RWPE1 (cell line): Measurements from ENCODE around the gene MEIOB.
"Not testable (repeated sequence)": the region's sequence is repeated elsewhere in the genome, so short reads cannot be mapped to it uniquely, and the experiment has no call there.

Experiments
- CTCF ChIA-PET: fragments of 350-600 bp; sonication (Branson Sonifier 250); formaldehyde crosslinking; extraction: SDS; loops from one replicate; lab custom pipeline; 2021; lab: Yijun Ruan, JAX
- POLR2A ChIA-PET: fragments of 400-600 bp; formaldehyde crosslinking; extraction: SDS; loops from one replicate; lab custom pipeline; 2020; ENCODE audit warnings: antibody characterized with exemption; ENCODE audit not compliant: low non-redundant PET; lab: Yijun Ruan, JAX
- DNase-seq: peaks from one replicate; pipeline ENCODE4 v3.0.0; 2012; ENCODE audit warnings: low spot score
- H3K27ac ChIP-seq: fragments of 450-650 bp; 2 replicates; pipeline ENCODE4 v1.5.1; 2017
- TF ChIP-seq, protein P1 (sequence below): fragments of 450-650 bp; conservative IDR thresholded peaks from 2 replicates; pipeline ENCODE4 v1.5.1; 2017; ENCODE audit warnings: low read depth, mild to moderate bottlenecking

Gene MEIOB

DNA sequence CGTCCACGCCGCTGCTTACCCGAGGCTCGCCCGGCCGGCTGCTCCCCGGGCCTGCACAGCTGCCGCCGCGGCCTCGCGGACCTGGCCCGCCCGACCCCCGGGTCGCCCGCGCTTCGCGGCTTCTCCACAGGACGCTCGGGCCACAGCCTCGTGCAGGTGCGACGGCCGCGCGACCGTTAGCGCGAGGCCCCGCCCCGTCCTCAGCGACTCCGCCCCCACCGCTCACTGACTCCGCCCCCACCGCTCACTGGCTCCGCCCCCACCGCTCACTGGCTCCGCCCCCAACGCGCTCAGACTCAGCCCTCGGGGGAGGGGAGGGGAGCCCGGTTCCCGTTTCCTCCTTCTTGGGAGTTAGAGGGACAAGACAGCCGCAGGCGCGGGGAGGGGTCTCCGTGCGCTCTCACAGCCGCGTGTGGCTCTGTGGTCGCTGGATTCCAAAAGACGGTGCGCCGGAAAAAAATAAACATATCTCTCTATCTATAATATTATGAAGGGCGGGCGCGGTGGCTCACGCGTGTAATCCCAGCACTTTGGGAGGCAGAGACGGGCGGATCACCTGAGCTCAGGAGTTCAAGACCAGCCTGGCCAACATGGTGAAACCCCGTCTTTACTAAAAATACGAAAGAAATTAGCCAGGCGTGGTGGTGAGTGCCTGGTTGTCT, at the start of gene MEIOB:
Gene MEIOB, minus strand, starts transcription at position 191 of the 662 bp plus-strand sequence. CDS start 3,989 bp downstream, outside the sequence.
- peak within 1 kb of the TSS; percentile 56 for H3K27ac ChIP-seq
- ChIA-PET CTCF (interaction anchor here (0.6 to 0.7 kb wide), 2 partner anchors 122 to 361 kb away, joined by 3 to 4 read pairs; no protein-coding TSS in a partner anchor), POLR2A (no interaction called here)
- DNase-seq: peak; percentile 52
- TF ChIP-seq, protein P1, sequence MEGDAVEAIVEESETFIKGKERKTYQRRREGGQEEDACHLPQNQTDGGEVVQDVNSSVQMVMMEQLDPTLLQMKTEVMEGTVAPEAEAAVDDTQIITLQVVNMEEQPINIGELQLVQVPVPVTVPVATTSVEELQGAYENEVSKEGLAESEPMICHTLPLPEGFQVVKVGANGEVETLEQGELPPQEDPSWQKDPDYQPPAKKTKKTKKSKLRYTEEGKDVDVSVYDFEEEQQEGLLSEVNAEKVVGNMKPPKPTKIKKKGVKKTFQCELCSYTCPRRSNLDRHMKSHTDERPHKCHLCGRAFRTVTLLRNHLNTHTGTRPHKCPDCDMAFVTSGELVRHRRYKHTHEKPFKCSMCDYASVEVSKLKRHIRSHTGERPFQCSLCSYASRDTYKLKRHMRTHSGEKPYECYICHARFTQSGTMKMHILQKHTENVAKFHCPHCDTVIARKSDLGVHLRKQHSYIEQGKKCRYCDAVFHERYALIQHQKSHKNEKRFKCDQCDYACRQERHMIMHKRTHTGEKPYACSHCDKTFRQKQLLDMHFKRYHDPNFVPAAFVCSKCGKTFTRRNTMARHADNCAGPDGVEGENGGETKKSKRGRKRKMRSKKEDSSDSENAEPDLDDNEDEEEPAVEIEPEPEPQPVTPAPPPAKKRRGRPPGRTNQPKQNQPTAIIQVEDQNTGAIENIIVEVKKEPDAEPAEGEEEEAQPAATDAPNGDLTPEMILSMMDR: no peak

DNA sequence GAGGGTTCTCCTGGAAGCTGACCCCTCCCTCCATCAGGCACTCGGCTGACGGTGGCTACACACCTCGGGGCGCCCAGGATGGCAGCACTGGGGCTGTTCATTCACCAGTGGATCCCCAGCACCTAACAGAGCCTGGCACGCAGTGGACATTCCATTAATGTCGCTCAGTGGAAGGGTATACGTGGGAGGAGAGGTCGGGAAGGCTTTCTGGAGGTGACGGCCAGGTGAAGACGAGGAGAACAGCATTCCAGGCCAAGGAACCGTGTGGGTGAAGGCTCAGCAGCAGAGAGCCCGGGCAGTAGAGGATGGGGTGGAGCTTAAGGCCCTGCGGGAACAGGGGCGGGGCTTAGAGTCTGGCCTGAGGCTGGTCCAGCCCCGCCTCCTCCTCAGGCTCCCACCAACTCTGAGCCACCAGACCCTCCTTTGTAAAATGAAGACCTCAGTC, 48.8 kb upstream of the MEIOB start:
- CTCF ChIA-PET: interaction anchor here (0.6 to 0.7 kb wide), 2 partner anchors 11 to 57 kb away, joined by 3 read pairs; no protein-coding TSS in a partner anchor
- POLR2A ChIA-PET: no interaction called here
- no peak for DNase-seq

GRCh38 chr16:1920122-1920521, 48.2 kb upstream of the MEIOB start:
- POLR2A ChIA-PET, DNase-seq, H3K27ac ChIP-seq: not testable (repeated sequence)
- CTCF ChIA-PET: interaction anchor here (0.6 to 1.4 kb wide), 4 partner anchors 9 to 237 kb away, joined by 3 to 6 read pairs (median 6); no protein-coding TSS in a partner anchor

More for the DNA sequence above, 48.8 kb upstream of the MEIOB start:
- TF ChIP-seq, protein P1: no peak
- no peak overlapping the region for H3K27ac ChIP-seq

GRCh38 chr16:1919327-1919998, 47.5 kb upstream of the MEIOB start:
- ChIA-PET CTCF (interaction anchor here (0.6 to 1.4 kb wide), 4 partner anchors 10 to 237 kb away, joined by 3 to 6 read pairs (median 6); no protein-coding TSS in a partner anchor), POLR2A (no interaction called here)
- TF ChIP-seq, protein P1: no peak
- no peak overlapping the region for H3K27ac ChIP-seq
- DNase-seq: no peak

GRCh38 chr16:1918351-1919326, 46.7 kb upstream of the MEIOB start, which contains the start of gene HS3ST6:
Gene HS3ST6 (minus strand): TSS chr16:1918415. CDS start chr16:1918323, 92 bp downstream.
- CTCF ChIA-PET: interaction anchor here (1.4 kb wide), 1 partner anchor 11 kb away, joined by 6 read pairs; no protein-coding TSS in a partner anchor
- H3K27ac ChIP-seq: no peak within 1 kb of the TSS
- TF ChIP-seq, protein P1: no peak
- POLR2A ChIA-PET: no interaction called here
- no peak for DNase-seq

- TF ChIP-seq, protein P1: no peak
- DNase-seq: no peak
- CTCF ChIA-PET: no interaction called here
- H3K27ac ChIP-seq: no peak overlapping the region
- POLR2A ChIA-PET: no interaction called here
Measured at GRCh38 chr16:1917665-1918350, 45.8 kb upstream of the MEIOB start.
